HG02970 (cell line): Measurements from ENCODE around the gene CAPN1.
"Not testable (repeated sequence)": the region's sequence is repeated elsewhere in the genome, so short reads cannot be mapped to it uniquely, and the experiment has no call there.

ENCODE experiments used
- ATAC-seq: cut with Tn5 transposase; IDR thresholded peaks from one replicate; pipeline ENCODE4 v1.9.1; 2021; ENCODE audit warnings: mild to moderate bottlenecking, moderate library complexity, moderate number of reproducible peaks; ENCODE audit not compliant: unreplicated experiment, low FRiP score

The CAPN1 gene

DNA sequence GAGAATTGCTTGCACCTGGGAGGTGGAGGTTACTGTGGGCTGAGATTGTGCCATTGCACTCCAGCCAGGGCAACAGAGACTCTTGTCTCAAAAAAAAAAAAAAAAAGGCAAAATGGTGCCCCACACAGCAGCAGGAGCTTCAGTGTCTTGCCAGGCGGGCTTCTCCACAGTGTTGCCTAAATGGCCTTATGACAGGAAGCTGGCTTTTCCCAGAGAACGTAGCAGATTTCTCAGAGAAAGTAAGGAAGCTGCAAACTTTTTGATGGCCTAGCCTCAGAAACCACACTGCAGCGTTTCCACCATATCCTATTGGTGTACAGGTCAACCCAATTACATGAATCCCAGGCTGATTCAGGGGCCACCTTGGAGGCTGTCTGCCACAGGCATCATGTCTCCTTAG lies 24.4 kb upstream of the CAPN1 start:
- ATAC-seq: no peak

DNA sequence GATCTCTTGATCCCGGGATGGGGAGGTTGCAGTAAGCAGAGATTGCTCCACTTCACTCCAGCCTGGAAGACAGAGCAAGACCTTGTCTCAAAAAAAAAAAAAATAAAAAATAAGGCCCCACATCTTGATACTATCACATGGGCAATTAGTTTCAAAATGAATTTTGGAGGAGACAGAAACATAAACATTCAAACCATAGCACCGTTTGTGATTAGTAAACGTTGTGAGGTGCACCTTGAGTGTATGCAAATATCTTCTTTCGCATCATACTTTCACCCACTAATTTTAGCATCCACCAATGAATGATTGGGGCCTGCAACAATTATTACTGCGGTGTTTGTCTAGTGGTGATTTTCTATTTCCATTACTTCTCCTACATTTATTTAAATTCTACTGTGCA lies 22.7 kb upstream of the CAPN1 start:
- ATAC-seq: no peak

DNA sequence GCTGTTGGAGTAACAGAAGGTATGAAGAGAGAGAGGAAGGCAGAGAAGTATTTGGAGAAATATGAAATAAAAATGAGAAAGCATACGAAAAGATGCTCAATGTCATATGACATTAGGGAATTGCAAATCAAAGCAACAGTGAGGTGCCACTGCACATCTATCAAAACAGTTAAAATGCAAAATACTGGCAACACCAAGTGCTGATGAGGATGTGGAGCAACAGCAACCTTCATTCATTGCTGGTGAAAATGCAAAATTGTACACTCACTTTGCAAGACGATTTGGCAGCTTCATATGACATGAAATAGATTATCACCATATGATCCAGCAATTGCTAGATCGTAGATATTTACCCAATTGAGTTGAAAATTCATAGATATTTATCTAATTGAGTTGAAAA lies 21.1 kb upstream of the CAPN1 start:
- ATAC-seq: no peak

DNA sequence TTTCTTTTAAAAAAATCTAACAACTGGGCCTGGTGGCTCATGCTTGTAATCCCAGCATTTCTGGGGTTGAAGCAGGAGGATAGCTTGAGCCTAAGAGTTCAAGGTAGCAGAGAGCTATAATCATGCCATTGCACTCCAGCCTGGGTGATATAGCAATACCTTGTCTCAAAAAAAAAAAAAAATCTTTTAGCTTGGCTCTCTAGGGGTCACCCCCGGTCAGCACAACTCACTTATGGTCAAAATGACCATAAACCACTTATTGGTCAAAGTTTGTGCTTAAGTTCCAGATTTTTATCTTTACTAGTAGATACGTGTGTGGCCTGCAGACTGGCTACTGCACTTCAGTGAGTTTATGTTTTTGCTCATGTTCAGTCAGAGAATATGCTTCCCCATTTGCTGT lies 18.0 kb upstream of the CAPN1 start:
- no peak for ATAC-seq

DNA sequence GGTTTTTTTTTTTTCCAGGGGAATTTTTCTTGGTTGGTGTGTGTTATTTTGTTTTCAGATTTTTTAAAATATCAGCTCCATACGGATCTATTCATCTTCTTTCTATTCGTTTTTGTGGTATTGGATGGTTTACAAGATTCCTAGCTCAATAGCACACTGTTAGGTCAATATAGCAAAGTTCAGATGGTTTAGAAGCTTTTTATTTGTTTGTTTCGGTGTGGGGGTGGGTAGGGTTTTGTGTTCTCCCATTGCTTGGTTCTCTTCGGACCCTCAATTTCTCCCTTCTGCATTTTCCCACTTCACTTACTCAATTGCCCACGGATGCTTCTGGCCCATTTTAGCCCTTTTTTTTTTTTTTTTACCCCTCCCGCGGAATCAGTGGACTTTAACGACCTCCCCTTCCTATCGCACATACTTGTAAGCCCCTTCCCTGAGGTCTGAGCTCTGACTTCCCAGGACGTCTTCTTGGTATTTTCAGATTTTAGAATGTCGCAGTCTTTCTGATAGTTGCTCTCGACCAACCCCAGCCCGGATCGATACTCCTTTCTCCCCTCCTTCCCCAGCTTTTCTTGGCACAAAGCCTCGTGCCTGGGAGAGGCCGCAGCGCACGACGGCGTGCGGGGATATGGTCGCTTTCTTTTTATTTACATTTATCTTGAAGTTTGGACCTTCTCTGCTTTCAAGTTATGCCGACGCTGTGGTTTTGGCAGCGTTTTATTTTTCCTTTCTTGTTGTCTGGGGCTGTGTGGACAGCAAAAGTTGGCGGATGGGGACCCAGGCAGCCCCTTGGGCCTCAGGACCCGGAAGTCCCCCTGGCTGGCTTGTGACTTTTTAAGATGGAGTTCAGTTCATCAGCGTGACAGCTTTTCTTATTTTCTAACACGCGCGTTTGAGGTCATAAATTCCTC lies 16.1 kb upstream of the CAPN1 start:
- ATAC-seq: no peak

DNA sequence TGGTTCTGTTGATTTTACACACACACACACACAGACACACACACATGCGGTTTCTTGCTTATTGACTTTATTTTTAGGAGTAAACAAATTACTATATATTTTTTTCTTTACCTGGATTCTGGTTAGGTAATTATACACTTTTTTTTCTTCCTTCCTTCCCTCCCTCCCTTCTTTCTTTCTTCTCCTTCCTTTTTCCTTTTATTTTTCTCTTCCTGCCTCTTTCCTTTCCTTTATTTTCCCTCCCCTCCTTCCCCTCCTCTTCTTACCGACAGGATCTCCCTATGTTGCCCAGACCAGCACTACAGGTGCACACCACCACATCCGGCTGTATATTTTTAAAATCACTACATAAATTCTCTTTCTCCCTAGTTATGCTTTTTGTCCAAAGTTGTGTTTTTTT lies 14.8 kb upstream of the CAPN1 start:
- ATAC-seq: no peak

DNA sequence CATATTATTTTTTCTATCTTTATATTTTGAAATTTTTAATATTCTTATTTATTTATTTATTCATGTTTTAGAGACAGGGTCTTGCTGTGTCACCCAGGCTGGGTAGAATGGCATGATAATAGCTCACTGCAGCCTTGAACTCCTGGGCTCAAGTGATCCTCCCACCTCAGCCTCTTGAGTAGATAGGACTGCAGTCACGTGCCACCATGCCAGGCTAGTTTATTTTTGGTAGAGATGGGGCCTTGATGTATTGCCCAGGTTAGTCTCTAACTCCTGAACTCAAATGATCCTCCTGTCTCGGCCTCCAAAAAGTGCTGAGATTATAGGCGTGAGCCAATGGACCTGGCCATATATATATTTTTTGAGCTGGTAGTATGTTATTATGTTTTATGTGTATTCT lies 14.1 kb upstream of the CAPN1 start:
- ATAC-seq: no peak

DNA sequence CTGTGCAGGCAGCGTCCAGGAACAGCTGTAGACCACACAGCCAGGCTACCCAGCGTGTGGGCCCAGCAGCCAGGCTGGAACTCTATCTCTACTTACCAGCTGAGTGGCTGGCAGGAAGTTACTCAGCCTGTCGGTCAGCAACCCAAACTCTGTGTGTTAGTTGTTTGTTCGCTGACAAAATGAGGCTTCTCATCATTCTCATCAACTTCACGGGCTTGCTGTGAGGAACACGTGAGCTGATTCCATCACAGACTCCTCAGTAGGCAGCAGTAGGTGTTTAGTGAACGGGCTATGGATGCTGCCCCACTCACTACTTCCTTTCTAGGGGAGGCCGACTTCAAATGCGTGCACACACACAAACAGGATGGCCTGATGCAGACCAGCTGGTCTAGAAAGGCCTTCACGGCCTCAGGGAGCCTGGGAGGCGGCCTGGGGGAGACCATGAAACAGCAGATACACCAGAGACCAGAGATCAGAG lies 12.5 kb upstream of the CAPN1 start:
- no peak for ATAC-seq

DNA sequence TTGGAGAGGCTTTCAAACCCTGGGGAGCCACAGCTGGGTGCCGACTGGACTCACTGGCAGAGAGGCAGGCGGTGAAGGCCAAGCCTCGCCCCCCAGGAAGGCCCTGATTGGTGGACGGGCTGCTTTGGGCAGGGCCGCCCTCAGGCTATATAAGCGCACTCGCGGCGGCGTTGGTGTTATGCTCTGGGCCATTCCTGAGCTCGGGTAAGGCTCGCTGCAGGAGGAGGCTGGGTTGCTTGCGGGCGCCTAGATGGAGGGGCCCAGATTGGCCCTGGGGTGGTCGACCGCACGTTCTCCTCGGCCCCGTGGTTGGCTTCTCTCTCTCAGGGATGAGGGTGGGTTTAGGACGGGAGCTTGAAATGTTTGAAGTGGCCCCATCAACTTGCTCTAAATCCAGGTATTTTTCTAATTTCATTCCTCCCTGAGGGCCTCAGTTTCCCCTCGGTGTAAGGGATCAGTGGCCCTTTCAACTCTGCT lies 11.6 kb upstream of the CAPN1 start, which contains the start of gene SPDYC:
SPDYC (plus strand) TSS at position 176 of the 477 bp plus-strand sequence. CDS start 1,125 bp downstream, outside the sequence.
- no peak for ATAC-seq

DNA sequence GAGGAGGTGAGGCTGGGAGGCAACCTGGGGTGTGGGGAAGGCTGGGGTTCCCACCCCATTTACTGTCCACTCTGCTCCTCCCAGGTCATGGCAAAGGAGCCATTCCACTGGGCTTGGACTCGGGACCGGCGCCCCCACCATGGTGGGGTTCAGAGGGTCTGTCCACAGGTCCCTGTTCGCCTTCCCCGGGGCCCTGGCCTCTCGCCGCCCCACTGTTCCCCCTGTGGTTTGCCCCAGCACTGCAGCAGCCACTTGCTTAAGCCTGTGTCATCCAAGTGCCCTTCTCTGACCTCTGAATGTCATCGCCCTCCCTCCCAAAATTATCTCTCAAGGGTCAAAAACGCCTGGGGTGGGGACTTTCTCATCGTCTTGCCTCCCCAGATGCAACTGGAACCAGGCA lies 9.1 kb upstream of the CAPN1 start:
- ATAC-seq: no peak

DNA sequence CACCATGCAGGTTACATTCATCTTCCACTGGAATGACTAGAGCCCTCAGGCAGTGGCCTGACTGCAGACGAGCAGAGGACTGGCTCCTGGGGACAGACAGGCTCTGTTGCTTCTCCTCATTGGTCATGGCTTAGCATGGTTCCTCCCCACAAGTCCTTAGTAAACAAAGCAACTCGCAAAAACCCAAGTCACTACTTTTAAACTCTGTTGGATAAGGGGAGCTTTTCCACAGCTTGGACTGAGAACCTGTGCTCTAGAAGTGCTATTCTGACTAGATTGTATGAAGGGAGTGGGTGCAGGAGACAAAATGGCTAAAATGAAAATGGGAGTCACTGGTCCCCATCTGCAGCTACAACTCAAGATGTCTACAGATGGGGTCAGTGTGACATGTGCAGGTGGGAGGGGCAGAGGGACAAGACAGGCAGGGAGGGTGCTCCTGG lies 7.1 kb upstream of the CAPN1 start:
- ATAC-seq: not testable (repeated sequence)

DNA sequence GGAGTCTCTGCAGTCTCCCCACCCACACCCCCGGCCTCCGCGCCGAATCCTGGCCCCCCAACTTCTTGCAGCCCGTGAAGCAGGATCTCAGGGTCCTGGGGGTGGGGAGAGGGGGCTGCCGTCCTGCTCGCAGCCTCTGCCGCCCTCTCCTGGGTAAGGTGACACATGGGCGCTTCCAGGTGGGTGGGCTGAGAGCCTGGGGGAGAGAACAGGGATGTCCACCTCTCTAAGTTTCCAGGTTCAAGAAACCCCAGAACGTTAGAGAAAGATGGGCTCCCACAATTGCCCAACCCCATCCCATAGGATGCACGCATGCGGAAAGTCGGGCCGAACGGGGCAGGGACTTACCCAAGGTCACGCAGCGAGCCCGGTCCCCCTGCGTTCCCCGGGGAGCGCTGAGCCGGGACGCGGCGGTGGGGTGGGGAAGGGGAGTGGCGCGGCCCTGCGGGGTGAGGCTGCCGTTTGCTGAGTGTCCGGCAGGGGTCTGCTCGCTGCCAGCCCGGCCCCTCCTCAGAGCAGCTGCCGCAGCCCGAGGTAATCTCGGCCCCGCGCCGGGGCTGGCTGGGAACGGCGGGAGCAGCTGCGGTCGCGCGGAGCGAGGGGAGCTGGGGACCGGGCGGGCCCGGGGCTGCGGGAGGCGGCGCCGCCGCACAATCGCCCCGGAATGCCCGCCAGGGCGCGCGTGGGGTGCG lies 705 bp upstream of the CAPN1 start:
- ATAC-seq: peak; percentile 58

DNA sequence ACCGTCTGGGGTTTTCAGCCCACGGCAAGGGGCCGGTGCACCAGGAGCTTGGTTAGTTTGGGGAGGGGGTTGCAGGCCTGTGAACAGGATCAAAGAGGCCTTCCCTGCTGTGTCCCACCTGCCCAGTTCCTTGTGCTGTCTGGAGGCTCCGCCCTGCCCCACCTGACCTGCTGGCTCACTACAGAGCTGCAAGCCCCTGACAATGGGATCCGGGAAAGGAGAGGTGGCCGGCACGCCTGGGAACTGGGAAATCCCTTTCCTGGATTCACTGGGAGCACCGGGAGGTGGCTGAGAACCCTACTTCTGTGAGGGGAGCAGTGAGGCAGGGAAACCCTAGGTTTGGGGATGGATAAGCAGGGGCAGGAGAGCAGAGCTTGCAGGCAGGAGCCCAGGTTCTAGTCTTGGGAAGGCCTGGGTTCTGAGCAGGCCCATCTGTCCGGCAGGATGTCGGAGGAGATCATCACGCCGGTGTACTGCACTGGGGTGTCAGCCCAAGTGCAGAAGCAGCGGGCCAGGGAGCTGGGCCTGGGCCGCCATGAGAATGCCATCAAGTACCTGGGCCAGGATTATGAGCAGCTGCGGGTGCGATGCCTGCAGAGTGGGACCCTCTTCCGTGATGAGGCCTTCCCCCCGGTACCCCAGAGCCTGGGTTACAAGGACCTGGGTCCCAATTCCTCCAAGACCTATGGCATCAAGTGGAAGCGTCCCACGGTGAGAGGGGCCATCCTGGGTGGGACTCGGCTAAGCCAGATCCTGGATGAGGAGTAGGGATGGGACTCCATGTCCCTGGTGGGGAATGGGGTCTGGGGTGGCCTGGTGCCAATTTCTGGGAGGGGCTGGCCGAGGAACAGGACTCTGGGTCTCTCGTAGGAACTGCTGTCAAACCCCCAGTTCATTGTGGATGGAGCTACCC lies 786 bp downstream of the CAPN1 start:
- ATAC-seq: no peak

DNA sequence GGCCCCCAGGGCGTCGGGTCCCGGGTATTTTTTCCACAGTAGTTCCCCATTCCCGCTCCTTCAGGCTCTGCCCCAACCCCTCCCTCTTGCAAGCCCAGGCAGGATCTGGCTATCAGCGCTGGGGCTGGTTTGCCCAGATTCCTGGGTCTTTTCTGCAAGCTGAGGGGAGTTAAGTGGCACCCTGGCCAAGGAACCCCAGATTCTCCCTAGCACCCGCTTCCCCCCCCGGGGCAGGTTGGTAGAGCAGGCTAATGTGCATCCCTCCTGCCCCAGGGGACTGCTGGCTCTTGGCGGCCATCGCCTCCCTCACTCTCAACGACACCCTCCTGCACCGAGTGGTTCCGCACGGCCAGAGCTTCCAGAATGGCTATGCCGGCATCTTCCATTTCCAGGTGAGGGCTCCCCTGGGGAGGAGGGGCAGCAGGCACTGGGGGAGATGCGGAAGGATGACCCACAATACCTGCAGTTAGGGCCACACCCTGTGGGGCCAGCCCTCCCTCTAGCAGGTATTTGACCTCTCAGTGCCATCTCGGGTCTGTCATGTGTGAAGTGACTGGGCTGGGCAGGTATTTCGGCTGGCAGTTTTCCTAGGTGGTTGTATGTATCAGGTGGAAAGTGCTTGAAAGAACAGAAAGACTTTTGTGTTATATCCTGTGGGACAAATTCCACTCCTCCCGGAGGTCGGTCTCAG lies 1.6 kb downstream of the CAPN1 start:
- no peak for ATAC-seq

DNA sequence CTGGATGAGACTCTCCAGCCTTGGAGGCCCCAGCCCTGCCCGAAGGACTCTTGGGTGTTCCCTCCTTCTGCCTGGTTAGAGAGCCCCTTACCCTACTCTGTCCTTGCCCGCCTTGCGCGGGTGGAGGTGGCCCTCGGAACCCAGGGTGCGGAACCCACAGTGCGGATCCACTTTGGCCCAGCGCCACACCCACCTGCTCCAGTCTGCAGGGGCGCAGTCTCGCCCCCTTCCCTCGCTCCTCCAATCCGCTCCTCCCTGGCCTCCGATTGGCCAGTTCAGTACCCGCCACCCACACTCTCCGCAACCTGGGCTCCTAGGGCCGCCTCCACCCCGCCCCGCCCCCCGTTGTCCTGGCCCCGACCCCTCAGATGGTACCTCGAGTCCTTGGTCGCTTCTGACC lies 2.4 kb downstream of the CAPN1 start:
- no peak for ATAC-seq

DNA sequence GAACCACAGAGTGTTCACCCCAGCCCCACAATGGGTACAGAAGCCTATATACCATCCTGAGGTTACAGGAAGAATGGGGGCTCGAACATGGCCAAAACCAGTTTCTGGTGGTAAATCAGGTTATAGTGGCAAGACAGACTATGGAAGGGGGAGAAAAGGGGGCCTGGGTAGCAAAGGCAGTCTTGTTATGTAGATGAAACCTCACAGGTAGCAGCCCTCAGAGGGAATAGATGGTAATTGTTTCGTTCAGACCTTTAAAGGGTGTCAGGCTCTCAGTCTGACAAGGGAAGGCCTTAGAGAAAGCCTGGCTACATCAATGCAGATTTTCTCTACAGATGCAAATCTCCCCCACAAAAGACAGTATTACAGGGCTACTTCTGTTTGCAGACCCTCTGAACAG lies 3.4 kb downstream of the CAPN1 start:
- no peak for ATAC-seq

DNA sequence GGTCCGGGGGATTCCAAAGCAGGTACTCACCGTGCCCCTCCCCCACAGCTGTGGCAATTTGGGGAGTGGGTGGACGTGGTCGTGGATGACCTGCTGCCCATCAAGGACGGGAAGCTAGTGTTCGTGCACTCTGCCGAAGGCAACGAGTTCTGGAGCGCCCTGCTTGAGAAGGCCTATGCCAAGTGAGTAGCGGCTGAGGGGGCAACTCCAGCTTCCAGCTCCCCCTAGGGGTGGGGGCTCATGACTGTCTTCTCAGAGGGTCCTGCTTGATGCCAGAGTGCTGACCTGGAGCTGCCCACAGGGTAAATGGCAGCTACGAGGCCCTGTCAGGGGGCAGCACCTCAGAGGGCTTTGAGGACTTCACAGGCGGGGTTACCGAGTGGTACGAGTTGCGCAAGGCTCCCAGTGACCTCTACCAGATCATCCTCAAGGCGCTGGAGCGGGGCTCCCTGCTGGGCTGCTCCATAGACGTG lies 4.2 kb downstream of the CAPN1 start:
- ATAC-seq: no peak

DNA sequence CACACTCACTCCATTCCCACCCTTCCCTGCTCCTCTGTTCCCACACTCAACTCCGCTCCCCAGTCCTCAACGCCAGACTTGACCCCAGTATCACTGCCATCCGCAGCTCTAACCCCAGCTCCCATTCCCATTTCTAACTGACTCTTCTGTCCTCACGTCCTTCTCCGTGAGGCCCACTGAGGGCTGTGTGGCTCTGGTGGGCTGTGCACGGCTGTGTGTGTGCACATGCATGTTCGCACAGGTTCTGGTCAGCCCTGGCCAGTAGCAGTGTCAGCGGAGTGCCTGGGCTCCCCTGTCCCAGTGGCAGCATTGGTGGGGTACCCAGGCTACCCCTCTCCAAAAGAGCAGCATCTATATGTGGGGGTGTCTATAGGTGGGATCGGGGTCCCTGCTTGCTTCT lies 5.0 kb downstream of the CAPN1 start:
- ATAC-seq: no peak

DNA sequence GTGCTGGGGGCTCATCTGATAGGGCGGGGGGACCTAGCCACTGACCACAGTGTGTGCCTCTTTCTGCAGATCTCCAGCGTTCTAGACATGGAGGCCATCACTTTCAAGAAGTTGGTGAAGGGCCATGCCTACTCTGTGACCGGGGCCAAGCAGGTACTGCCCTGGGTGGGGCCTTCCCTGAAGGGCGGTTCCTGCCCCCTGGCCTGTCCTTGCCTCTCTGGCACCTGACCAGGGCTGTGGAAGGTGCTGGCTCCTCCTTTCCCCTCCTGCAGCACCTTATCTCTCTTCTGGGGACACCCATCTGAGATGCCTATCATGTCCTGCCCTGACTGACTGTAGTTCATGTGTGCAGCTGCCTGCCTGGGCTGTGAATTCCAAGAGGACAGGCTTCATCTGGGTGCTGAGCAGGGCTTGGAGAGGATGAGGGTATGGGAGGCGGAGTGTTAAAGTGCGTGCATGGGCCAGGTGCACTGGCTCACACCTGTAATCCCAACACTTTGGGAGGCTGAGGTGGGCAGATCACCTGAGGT lies 5.5 kb downstream of the CAPN1 start:
- no peak for ATAC-seq
